Esophagus (tissue), 2 donors: ENCODE measurements around the gene SDR39U1. TPM values are rescaled to one million over a fixed set of nuclear protein-coding genes. Genes with fewer than 3 reads are reported as not detected.

Experiments
- H3K27ac ChIP-seq, 2 donors: one replicate each; pipeline ENCODE4 v1.5.1; 2013; ENCODE audit warnings: low read depth in 2 of 2, mild to moderate bottlenecking in 2 of 2, inconsistent platforms in 1 of 2, low read length in 1 of 2, moderate library complexity in 1 of 2
- H3K27me3 ChIP-seq, 2 donors: one replicate each; pipeline ENCODE4 v1.6.1; 2013; ENCODE audit warnings: low read length in 2 of 2, control low read depth in 1 of 2, mild to moderate bottlenecking in 1 of 2; ENCODE audit not compliant: insufficient read depth in 2 of 2, control insufficient read depth in 1 of 2
- H3K36me3 ChIP-seq, 2 donors: one replicate each; pipeline ENCODE4 v1.6.1; 2013; ENCODE audit warnings: low read length in 1 of 2; ENCODE audit not compliant: control insufficient read depth in 2 of 2, insufficient read depth in 2 of 2
- H3K4me1 ChIP-seq, 2 donors: one replicate each; pipeline ENCODE4 v1.6.1; 2013; ENCODE audit warnings: low read length in 1 of 2; ENCODE audit not compliant: control insufficient read depth in 2 of 2, insufficient read depth in 2 of 2
- H3K4me3 ChIP-seq, 2 donors: one replicate each; pipeline ENCODE4 v1.5.1; 2013; ENCODE audit warnings: low read length in 2 of 2, mild to moderate bottlenecking in 2 of 2, low read depth in 1 of 2, moderate library complexity in 1 of 2
- H3K9me3 ChIP-seq, 2 donors: one replicate each; pipeline ENCODE4 v1.6.1; 2013; ENCODE audit warnings: mild to moderate bottlenecking in 2 of 2, low read depth in 1 of 2, low read length in 1 of 2, moderate library complexity in 1 of 2; ENCODE audit not compliant: control insufficient read depth in 2 of 2, insufficient read depth in 1 of 2
- WGBS, 2 donors: extraction: QIAGEN DNeasy Blood & Tissue Kit; methylation state at CpG; one replicate each; pipeline ENCODE4 v1.1.7; 2013; 5-methylcytosine and 5-hydroxymethylcytosine counted together
- polyA plus RNA-seq, 2 donors: library from polyadenylated mRNA; stranded (reverse); fragments of 200-250 nt; gene quantifications; one replicate each; pipeline ENCODE4 v1.2.3, GENCODE V29; 2013
- donor health status: healthy with polysubstance abuse.
- donor health status: Bipolar disorder and iron deficiency.

SDR39U1 gene
- polyA plus RNA-seq, 2 donors: 38.1 to 39.8 TPM

DNA sequence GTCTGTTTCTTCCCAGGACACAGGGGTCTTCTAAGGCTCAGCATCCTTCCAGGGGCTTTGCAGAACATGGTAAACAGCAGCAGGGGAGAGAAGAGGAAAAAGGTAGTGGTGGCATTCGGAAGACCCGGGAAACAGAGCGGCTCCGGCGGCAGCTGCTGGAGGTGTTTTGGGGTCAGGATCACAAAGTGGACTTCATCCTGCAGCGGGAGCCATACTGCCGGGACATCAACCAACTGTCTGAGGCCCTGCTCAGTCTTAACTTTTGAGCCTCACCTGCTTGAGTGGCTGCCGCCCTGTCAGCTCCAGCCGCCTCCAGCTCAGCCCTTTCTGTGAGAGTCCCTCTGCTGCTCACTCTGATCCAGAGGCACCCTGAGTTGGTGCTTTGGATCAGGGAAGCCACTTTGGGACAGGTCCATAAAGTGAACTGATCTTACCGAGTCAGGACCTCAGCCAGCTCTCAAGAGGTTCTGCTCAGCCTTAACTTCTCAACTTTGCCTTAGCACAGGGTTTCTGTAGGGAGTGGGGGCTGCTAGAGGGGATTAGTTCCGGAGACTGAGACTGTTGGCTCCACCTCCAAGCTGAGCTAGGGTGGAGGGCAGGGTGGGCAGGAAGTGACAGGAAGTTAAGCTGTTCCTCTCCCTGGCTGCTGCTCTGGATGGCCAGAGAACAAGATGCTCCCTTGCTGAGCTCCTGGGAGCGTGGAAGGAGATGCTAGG, 5.4 kb downstream of the SDR39U1 start:
- peaks cover 0 to 6% of the 10 kb centered on the region in 2 donors for H3K4me1 ChIP-seq
- H3K36me3 ChIP-seq: peaks cover 10 to 43% of the 10 kb centered on the region in 2 donors
- 67 to 73% methylated on average over 12 of the region's 12 CpGs for WGBS, 2 donors
- H3K27ac ChIP-seq: peak overlapping the region; percentile 27 to 44
- no peaks in the 10 kb centered on the region for H3K27me3 ChIP-seq
- no peak overlapping the region for H3K4me3 ChIP-seq
- no peaks in the 10 kb centered on the region for H3K9me3 ChIP-seq

DNA sequence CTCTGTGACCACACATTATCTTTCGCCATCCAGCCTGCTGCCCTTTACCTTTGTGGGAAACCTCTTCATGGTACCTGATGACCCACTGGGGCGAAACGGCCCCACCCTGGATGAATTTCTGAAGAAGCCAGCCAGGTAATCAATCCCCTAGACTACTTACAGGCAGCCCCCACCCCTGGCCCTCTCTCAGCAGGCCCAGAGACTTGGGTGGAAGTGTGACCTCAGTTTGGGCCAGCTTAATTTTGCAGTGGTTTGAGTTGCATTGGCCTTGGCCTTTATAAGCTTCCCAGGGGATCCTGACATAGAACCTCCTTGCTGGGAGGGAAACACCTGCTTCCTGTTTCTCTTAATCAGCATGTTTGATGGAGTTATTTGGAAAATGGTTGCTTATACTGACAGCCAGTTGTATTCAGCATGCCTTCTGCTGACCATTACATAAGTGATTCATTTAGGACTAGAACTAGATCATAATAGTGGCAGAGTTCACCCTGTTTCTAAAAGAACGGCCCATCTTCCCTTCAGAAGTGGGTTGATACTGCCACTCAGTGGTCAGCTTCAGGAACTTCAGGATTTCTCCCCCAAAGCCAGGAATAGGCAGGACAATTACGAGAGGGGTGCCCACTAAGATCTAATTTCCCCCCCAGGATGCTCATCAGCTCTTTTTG, 6.1 kb downstream of the SDR39U1 start:
- peak overlapping the region; percentile 25 to 45 for H3K27ac ChIP-seq
- no peaks in the 10 kb centered on the region for H3K9me3 ChIP-seq
- 46 to 49% methylated on average over 5 of the region's 5 CpGs for WGBS, 2 donors
- peaks cover 10 to 47% of the 10 kb centered on the region in 2 donors for H3K36me3 ChIP-seq
- peaks cover under 1 to 13% of the 10 kb centered on the region in 2 donors for H3K4me1 ChIP-seq
- H3K27me3 ChIP-seq: no peaks in the 10 kb centered on the region
- H3K4me3 ChIP-seq: no peak overlapping the region

DNA sequence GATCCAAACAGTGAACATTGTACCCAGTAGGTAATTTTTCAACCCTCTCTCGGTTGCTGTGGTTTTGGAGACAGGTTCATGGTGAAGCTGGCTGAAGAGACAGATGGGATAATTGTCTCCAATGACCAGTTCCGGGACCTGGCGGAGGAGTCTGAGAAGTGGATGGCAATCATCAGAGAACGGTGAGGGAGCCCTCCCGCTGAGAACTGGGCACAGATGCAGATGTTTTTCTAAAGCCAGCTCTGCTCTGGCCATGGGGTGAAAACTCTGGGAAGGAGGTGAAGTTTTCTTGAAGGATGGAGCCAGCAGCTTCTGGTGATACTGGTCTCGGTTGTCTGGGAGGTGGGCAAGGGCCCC, 6.6 kb downstream of the SDR39U1 start:
- H3K27ac ChIP-seq: peak overlapping the region; percentile 25 to 45

DNA sequence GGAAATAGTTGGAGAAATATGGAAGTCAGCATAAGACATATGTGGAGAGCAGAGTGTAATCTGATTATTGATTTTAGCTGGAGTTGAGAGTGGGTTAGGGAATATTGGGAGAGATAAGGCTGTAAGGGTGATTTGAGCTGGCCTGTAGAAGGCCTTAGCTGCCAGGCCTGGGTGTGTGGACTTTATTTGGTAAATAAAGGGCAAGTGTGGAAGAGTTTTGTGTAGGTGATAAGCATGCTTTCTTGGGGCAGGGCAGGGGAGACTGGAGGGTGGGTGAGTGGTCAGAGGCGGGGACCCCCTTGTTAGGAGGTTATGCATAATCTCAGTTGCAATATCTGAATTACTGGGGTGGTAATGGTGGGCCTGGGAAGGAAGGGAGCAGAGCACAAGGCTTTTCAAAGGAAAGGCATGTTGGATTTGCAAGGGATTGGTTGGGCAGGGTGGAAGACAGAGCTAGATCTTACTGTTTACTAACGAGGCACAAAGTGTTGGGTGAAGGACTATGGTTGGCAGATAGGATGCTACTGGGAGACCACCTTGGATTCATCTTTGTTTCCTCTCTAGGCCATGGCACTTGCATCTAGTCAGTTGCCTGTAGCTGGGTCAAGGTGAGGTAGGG, 7.3 kb downstream of the SDR39U1 start:
- whole genome bisulfite sequencing, 2 donors: 80% methylated on average over 2 of the region's 2 CpGs
- Histone ChIP-seq H3K27me3 (no peaks in the 10 kb centered on the region), H3K4me1 (peaks cover 4 to 23% of the 10 kb centered on the region in 2 donors), H3K27ac (no peak overlapping the region), H3K36me3 (peaks cover 10 to 45% of the 10 kb centered on the region in 2 donors), H3K4me3 (no peak overlapping the region), H3K9me3 (no peaks in the 10 kb centered on the region)

More for the DNA sequence above, 6.6 kb downstream of the SDR39U1 start:
- H3K4me3 ChIP-seq: no peak overlapping the region
- H3K9me3 ChIP-seq: no peaks in the 10 kb centered on the region
- peaks cover 4 to 18% of the 10 kb centered on the region in 2 donors for H3K4me1 ChIP-seq
- H3K36me3 ChIP-seq: peaks cover 10 to 49% of the 10 kb centered on the region in 2 donors
- no peaks in the 10 kb centered on the region for H3K27me3 ChIP-seq
- 60 to 64% methylated on average over 6 of the region's 6 CpGs for WGBS, 2 donors

DNA sequence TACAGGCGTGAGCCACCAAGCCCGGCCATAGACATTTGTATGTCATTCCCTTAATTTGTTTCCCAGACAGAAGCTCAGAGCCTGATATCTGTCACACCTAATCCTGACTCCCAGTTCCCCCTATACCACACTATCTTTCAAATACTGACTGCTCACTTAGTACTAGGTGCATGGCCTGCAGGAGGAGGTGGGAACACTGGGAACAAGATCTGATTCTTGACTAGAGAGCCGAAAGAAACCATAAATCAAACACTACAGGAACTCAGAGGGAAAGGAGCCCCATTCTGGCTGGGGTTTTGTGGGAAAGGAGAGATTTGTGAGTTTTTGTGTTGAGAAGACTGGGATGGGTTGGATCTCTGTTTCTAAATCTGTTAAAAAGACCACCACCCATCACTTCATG, 7.9 kb downstream of the SDR39U1 start:
- no peak overlapping the region for H3K27ac ChIP-seq
- H3K27me3 ChIP-seq: no peaks in the 10 kb centered on the region
- 77 to 85% methylated on average over 3 of the region's 3 CpGs for WGBS, 2 donors
- no peak overlapping the region for H3K4me3 ChIP-seq
- H3K36me3 ChIP-seq: peaks cover 10 to 40% of the 10 kb centered on the region in 2 donors
- H3K4me1 ChIP-seq: peaks cover 4 to 21% of the 10 kb centered on the region in 2 donors
- H3K9me3 ChIP-seq: no peaks in the 10 kb centered on the region

DNA sequence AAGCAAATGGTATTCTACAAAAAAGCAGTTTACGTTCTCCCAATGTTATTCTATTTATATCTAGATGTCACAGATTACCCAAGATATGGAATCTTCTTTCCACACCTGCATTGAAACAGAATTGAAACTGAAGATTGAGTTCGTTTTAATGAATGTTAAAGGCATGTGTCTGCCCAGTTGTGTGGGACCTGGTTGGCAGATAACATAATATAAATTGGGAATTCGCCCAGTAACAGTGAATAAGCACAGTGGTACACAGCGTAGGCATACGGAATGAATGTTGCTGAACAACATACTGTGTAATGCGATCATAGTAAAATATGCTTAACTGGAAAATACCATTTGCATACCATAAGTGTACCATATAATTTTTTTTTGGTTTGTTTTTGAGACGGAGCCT, 8.5 kb downstream of the SDR39U1 start:
- H3K27ac ChIP-seq: no peak overlapping the region
- no peak overlapping the region for H3K4me3 ChIP-seq
- H3K9me3 ChIP-seq: no peaks in the 10 kb centered on the region
- WGBS, 2 donors: 74% methylated on average over 7 of the region's 7 CpGs
- peaks cover 4 to 27% of the 10 kb centered on the region in 2 donors for H3K4me1 ChIP-seq
- peaks cover 10 to 36% of the 10 kb centered on the region in 2 donors for H3K36me3 ChIP-seq
- H3K27me3 ChIP-seq: no peaks in the 10 kb centered on the region

DNA sequence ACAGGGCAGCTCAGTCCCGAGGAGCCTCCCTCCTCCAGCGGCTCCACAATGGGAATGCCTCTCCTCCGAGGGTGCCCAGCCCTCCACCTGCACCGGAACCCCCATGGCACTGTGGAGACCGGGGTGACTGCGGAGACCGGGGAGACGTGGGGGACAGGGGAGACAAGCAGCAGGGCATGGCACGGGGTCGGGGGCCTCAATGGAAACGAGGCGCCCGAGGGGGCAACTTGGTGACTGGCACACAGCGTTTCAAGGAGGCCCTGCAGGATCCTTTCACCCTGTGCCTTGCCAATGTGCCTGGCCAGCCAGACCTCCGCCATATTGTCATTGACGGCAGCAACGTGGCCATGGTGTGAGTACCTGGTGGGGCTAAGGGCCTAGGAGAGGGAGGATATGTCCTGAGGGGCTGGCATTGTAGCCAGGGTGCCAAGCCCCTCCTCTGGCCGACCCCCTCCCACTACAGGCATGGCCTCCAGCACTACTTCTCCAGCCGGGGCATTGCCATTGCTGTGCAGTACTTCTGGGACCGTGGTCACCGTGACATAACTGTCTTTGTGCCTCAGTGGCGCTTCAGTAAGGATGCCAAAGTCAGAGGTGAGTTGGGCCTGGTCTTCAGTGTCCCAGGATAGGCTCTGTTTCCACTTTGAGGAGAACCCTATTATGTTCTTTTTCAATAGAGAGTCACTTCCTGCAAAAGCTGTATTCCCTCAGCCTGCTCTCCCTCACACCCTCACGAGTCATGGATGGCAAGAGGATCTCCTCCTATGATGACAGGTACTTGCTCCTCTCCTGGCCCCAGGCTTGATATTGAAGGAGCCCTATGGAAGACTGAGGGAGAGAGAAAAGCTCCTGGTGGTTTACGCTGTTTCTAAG, 10.1 kb downstream of the SDR39U1 start:
- Histone ChIP-seq H3K9me3 (no peaks in the 10 kb centered on the region), H3K27ac (peak overlapping the region in 1 of 2 donors; percentile 47), H3K36me3 (peaks cover 8 to 27% of the 10 kb centered on the region in 2 donors), H3K4me1 (peaks cover 4 to 31% of the 10 kb centered on the region in 2 donors), H3K27me3 (no peaks in the 10 kb centered on the region), H3K4me3 (no peak overlapping the region)
- 74 to 79% methylated on average over 23 to 24 of the region's 24 CpGs for WGBS, 2 donors

DNA sequence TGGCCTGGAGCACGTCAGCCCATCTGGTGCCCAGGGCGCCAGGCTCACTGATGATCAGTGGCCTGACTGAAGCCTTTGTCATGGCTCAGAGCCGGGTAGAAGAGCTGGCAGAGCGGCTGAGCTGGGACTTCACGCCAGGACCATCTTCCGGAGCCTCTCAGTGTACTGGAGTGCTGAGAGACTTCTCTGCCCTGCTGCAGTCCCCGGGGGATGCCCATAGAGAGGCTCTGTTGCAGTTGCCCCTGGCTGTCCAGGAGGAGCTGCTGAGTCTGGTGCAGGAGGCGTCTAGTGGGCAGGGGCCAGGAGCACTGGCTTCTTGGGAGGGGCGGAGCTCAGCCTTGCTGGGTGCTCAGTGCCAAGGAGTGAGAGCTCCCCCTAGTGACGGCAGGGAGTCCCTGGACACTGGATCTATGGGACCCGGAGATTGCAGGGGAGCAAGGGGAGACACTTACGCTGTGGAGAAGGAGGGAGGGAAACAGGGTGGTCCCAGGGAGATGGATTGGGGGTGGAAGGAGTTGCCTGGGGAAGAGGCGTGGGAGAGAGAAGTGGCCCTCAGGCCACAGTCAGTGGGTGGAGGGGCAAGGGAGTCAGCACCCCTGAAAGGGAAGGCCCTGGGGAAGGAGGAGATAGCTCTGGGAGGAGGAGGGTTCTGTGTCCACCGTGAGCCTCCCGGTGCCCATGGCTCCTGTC, 10.9 kb downstream of the SDR39U1 start:
- 18 to 31% methylated on average over 15 of the region's 15 CpGs for WGBS, 2 donors
- peaks cover 4 to 37% of the 10 kb centered on the region in 2 donors for H3K4me1 ChIP-seq
- H3K27me3 ChIP-seq: no peaks in the 10 kb centered on the region
- no peaks in the 10 kb centered on the region for H3K9me3 ChIP-seq
- peaks cover 4 to 19% of the 10 kb centered on the region in 2 donors for H3K36me3 ChIP-seq
- peak overlapping the region; percentile 9 to 85 for H3K4me3 ChIP-seq
- peak overlapping the region; percentile 99 for H3K27ac ChIP-seq
